ENCODE data around the gene CEP250. TPM values are rescaled to one million over a fixed set of nuclear protein-coding genes. Genes with fewer than 3 reads are reported as not detected.
"Not testable (repeated sequence)": the region's sequence is repeated elsewhere in the genome, so short reads cannot be mapped to it uniquely, and the experiment has no call there.

Gene CEP250
- total RNA-seq, 1 experiment from 2014 or later, result 41.0 TPM

GRCh38 chr20:35453647-35454046, 1.8 kb upstream of the CEP250 start:
- CTCF ChIA-PET, result interaction anchor here (0.6 to 7.0 kb wide), 8 partner anchors 9 to 169 kb away, joined by 3 to 79 read pairs (median 4); partner anchors contain the start of gene GDF5

DNA sequence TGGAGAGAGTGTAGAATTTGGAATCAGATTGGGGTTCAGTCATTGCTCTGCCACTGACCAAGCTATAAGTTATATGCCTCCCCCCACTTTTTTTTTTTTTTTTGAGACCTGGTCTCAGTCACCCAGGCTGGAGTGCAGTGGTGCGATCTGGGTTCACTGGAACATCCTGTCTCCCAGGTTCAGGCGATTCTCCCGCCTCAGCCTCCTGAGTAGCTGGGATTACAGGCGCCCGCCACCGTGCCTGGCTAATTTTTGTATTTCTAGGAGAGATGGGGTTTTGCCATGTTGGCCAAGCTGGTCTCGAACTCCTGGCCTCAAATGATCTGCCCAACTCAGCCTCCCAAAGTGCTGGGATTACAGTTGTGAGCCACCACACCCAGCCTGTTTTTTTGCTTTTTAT, 1.3 kb downstream of the CEP250 start:
- CTCF ChIA-PET, result interaction anchor here (0.5 to 7.0 kb wide), 11 partner anchors 9 to 681 kb away, joined by 3 to 79 read pairs (median 4); partner anchors contain the start of gene GDF5
- Mint-ChIP-seq H3K4me3 (ENCODE audit: unreplicated experiment) (peak overlapping the region; percentile 84), H3K36me3 (ENCODE audit: insufficient read depth, unreplicated experiment) (peaks cover 16% of the 10 kb centered on the region), H3K4me1 (ENCODE audit: insufficient read depth, unreplicated experiment) (peaks cover 18% of the 10 kb centered on the region)
- BruUV-seq (replicated peaks); H3K27ac Mint-ChIP-seq (ENCODE audit: low read depth, unreplicated experiment); H3K9me3 Mint-ChIP-seq (ENCODE audit: unreplicated experiment); H3K27me3 Mint-ChIP-seq (ENCODE audit: insufficient read depth, unreplicated experiment); DNase-seq (ENCODE audit: unreplicated experiment); intact Hi-C loops (cut with micrococcal nuclease): not testable (repeated sequence)
- POLR2A ChIA-PET, result interaction anchor here (0.6 to 8.7 kb wide), 13 partner anchors 8 to 310 kb away, joined by 3 to 193 read pairs (median 6); partner anchors contain the start of genes EDEM2, EIF6, MMP24OS and UQCC1

More at GRCh38 chr20:35453647-35454046, 1.8 kb upstream of the CEP250 start:
- Mint-ChIP-seq H3K4me1 (ENCODE audit: insufficient read depth, unreplicated experiment) (peaks cover 24% of the 10 kb centered on the region), H3K27ac (ENCODE audit: low read depth, unreplicated experiment) (no peak overlapping the region), H3K4me3 (ENCODE audit: unreplicated experiment) (peak overlapping the region; percentile 84), H3K9me3 (ENCODE audit: unreplicated experiment) (no peaks in the 10 kb centered on the region), H3K27me3 (ENCODE audit: insufficient read depth, unreplicated experiment) (no peaks in the 10 kb centered on the region), H3K36me3 (ENCODE audit: insufficient read depth, unreplicated experiment) (peaks cover 6% of the 10 kb centered on the region)
- TF ChIP-seq, protein P1, sequence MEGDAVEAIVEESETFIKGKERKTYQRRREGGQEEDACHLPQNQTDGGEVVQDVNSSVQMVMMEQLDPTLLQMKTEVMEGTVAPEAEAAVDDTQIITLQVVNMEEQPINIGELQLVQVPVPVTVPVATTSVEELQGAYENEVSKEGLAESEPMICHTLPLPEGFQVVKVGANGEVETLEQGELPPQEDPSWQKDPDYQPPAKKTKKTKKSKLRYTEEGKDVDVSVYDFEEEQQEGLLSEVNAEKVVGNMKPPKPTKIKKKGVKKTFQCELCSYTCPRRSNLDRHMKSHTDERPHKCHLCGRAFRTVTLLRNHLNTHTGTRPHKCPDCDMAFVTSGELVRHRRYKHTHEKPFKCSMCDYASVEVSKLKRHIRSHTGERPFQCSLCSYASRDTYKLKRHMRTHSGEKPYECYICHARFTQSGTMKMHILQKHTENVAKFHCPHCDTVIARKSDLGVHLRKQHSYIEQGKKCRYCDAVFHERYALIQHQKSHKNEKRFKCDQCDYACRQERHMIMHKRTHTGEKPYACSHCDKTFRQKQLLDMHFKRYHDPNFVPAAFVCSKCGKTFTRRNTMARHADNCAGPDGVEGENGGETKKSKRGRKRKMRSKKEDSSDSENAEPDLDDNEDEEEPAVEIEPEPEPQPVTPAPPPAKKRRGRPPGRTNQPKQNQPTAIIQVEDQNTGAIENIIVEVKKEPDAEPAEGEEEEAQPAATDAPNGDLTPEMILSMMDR (IDR thresholded peaks at IDR 0.05; ENCODE audit: unreplicated experiment), result no peak
- POLR2A ChIA-PET, result interaction anchor here (0.6 to 8.7 kb wide), 16 partner anchors 9 to 501 kb away, joined by 3 to 193 read pairs (median 4); partner anchors contain the start of genes EDEM2, MMP24OS, NFS1 and PHF20
- no peak for DNase-seq (ENCODE audit: unreplicated experiment)
- BruUV-seq (replicated peaks), result no TSS peak
- intact Hi-C loops (cut with micrococcal nuclease), result no loop called here

GRCh38 chr20:35457539-35457938, 2.1 kb downstream of the CEP250 start:
- DNase-seq (ENCODE audit: unreplicated experiment); H3K27ac Mint-ChIP-seq (ENCODE audit: low read depth, unreplicated experiment); H3K4me3 Mint-ChIP-seq (ENCODE audit: unreplicated experiment); H3K9me3 Mint-ChIP-seq (ENCODE audit: unreplicated experiment); BruUV-seq (replicated peaks); H3K27me3 Mint-ChIP-seq (ENCODE audit: insufficient read depth, unreplicated experiment); intact Hi-C loops (cut with micrococcal nuclease): not testable (repeated sequence)
- CTCF ChIA-PET, result interaction anchor here (0.6 to 7.0 kb wide), 7 partner anchors 9 to 638 kb away, joined by 3 to 79 read pairs (median 4); partner anchors contain the start of gene GDF5
- POLR2A ChIA-PET, result interaction anchor here (0.6 to 8.7 kb wide), 9 partner anchors 8 to 266 kb away, joined by 3 to 193 read pairs (median 4); partner anchors contain the start of gene EIF6
- H3K36me3 Mint-ChIP-seq (ENCODE audit: insufficient read depth, unreplicated experiment), result peaks cover 22% of the 10 kb centered on the region
- peaks cover 18% of the 10 kb centered on the region for H3K4me1 Mint-ChIP-seq (ENCODE audit: insufficient read depth, unreplicated experiment)

DNA sequence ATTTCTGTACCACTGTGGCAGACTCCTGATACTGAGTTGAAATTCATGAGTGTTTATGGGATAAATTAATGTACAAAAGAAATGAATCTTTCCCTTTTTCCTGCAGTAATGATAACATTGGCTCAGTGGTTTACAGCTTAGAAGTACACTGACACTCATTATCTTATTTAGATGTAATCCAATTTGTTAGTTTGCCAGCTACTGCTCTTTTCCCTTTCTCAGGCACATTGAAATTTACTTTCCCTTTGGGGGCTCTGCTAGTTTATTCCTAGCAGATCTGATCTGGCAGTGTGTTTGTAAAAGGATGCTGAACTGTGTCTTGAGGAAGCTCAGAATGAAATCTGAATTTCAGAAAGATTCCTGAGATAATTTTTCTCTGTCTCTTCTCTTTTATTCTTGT, 3.0 kb downstream of the CEP250 start:
- Mint-ChIP-seq H3K27me3 (ENCODE audit: insufficient read depth, unreplicated experiment) (no peaks in the 10 kb centered on the region), H3K36me3 (ENCODE audit: insufficient read depth, unreplicated experiment) (peaks cover 21% of the 10 kb centered on the region), H3K9me3 (ENCODE audit: unreplicated experiment) (no peaks in the 10 kb centered on the region), H3K27ac (ENCODE audit: low read depth, unreplicated experiment) (no peak overlapping the region), H3K4me1 (ENCODE audit: insufficient read depth, unreplicated experiment) (peaks cover 18% of the 10 kb centered on the region), H3K4me3 (ENCODE audit: unreplicated experiment) (no peak overlapping the region)
- POLR2A ChIA-PET, result interaction anchor here (0.7 to 8.7 kb wide), 7 partner anchors 9 to 1613 kb away, joined by 3 to 193 read pairs (median 3); no protein-coding TSS in a partner anchor
- TF ChIP-seq, protein P1 (IDR thresholded peaks at IDR 0.05; ENCODE audit: unreplicated experiment), result no peak
- no peak for DNase-seq (ENCODE audit: unreplicated experiment)
- no TSS peak for BruUV-seq (replicated peaks)
- CTCF ChIA-PET, result interaction anchor here (0.6 to 7.0 kb wide), 5 partner anchors 18 to 534 kb away, joined by 3 to 47 read pairs (median 4); partner anchors contain the start of gene GDF5
- intact Hi-C loops (cut with micrococcal nuclease), result no loop called here

- ChIA-PET CTCF (interaction anchor here (0.7 to 4.1 kb wide), 6 partner anchors 10 to 484 kb away, joined by 3 to 33 read pairs (median 6); no protein-coding TSS in a partner anchor), POLR2A (interaction anchor here (0.8 to 2.1 kb wide), 8 partner anchors 9 to 204 kb away, joined by 3 to 8 read pairs (median 4); partner anchors contain the start of genes EIF6 and MMP24OS)
- peaks cover 11% of the 10 kb centered on the region for H3K4me1 Mint-ChIP-seq (ENCODE audit: insufficient read depth, unreplicated experiment)
- peaks cover 53% of the 10 kb centered on the region for H3K36me3 Mint-ChIP-seq (ENCODE audit: insufficient read depth, unreplicated experiment)
- no peak for DNase-seq (ENCODE audit: unreplicated experiment)
- no peaks in the 10 kb centered on the region for H3K9me3 Mint-ChIP-seq (ENCODE audit: unreplicated experiment)
- intact Hi-C loops (cut with micrococcal nuclease), result no loop called here
- no peak overlapping the region for H3K27ac Mint-ChIP-seq (ENCODE audit: low read depth, unreplicated experiment)
- TF ChIP-seq, protein P1 (IDR thresholded peaks at IDR 0.05; ENCODE audit: unreplicated experiment), result no peak
- H3K27me3 Mint-ChIP-seq (ENCODE audit: insufficient read depth, unreplicated experiment), result no peaks in the 10 kb centered on the region
- BruUV-seq (replicated peaks), result no TSS peak
- no peak overlapping the region for H3K4me3 Mint-ChIP-seq (ENCODE audit: unreplicated experiment)
These were observed 6.2 kb downstream of the CEP250 start for GRCh38 chr20:35461620-35462019.

Measured in MCF 10A (cell line).